ENCODE measurements around the gene TCF12. TPM values are rescaled to one million over a fixed set of nuclear protein-coding genes. Genes with fewer than 3 reads are reported as not detected.
A peak's percentile ranks its signal among the peaks of the same experiment; 100 is the strongest.

TCF12 gene
- total RNA-seq, 1 donor from 2014 or later = 207 TPM

GRCh38 chr15:56901931-56902330 lies 16.5 kb upstream of the TCF12 start:
- DNase-seq (ENCODE audit: low read depth, low spot score) = no peak
- no peak for TF ChIP-seq CTCF (conservative IDR thresholded peaks at IDR 0.05)

GRCh38 chr15:56906766-56907165 lies 11.7 kb upstream of the TCF12 start:
- Mint-ChIP-seq H3K27me3 (ENCODE audit: low read depth) (no peaks in the 10 kb centered on the region), H3K4me1 (peaks cover 5% of the 10 kb centered on the region), H3K36me3 (ENCODE audit: low read depth) (peaks cover 19% of the 10 kb centered on the region), H3K27ac (ENCODE audit: unreplicated experiment) (no peak overlapping the region), H3K9me3 (no peaks in the 10 kb centered on the region), H3K4me3 (no peak overlapping the region)
- no peak for DNase-seq (ENCODE audit: low read depth, low spot score)
- TF ChIP-seq CTCF (conservative IDR thresholded peaks at IDR 0.05) = no peak

More at GRCh38 chr15:56901931-56902330, 16.5 kb upstream of the TCF12 start:
- Mint-ChIP-seq H3K27me3 (ENCODE audit: low read depth) (no peaks in the 10 kb centered on the region), H3K4me1 (peaks cover 3% of the 10 kb centered on the region), H3K9me3 (peaks cover 3% of the 10 kb centered on the region), H3K4me3 (no peak overlapping the region), H3K27ac (ENCODE audit: unreplicated experiment) (no peak overlapping the region), H3K36me3 (ENCODE audit: low read depth) (peaks cover 17% of the 10 kb centered on the region)

- no peaks in the 10 kb centered on the region for H3K27me3 Mint-ChIP-seq (ENCODE audit: low read depth)
- no peak for TF ChIP-seq CTCF (conservative IDR thresholded peaks at IDR 0.05)
- no peak overlapping the region for H3K4me3 Mint-ChIP-seq
- H3K9me3 Mint-ChIP-seq = peaks cover 3% of the 10 kb centered on the region
- H3K36me3 Mint-ChIP-seq (ENCODE audit: low read depth) = peaks cover 18% of the 10 kb centered on the region
- H3K27ac Mint-ChIP-seq (ENCODE audit: unreplicated experiment) = no peak overlapping the region
- H3K4me1 Mint-ChIP-seq = peaks cover 9% of the 10 kb centered on the region
- no peak for DNase-seq (ENCODE audit: low read depth, low spot score)
Observed at GRCh38 chr15:56910801-56911200, 7.6 kb upstream of the TCF12 start.

GRCh38 chr15:56913241-56913640 lies 5.2 kb upstream of the TCF12 start:
- Mint-ChIP-seq H3K27ac (ENCODE audit: unreplicated experiment) (no peak overlapping the region), H3K27me3 (ENCODE audit: low read depth) (no peaks in the 10 kb centered on the region), H3K36me3 (ENCODE audit: low read depth) (peaks cover 35% of the 10 kb centered on the region), H3K9me3 (peaks cover 11% of the 10 kb centered on the region), H3K4me1 (peaks cover 18% of the 10 kb centered on the region), H3K4me3 (peak overlapping the region; percentile 52)
- TF ChIP-seq CTCF (conservative IDR thresholded peaks at IDR 0.05) = no peak
- DNase-seq (ENCODE audit: low read depth, low spot score) = no peak

- no peak overlapping the region for H3K27ac Mint-ChIP-seq (ENCODE audit: unreplicated experiment)
- DNase-seq (ENCODE audit: low read depth, low spot score) = no peak
Observed at GRCh38 chr15:56913670-56914069, 4.8 kb upstream of the TCF12 start.

More at GRCh38 chr15:56913670-56914069, 4.8 kb upstream of the TCF12 start:
- Mint-ChIP-seq H3K9me3 (peaks cover 11% of the 10 kb centered on the region), H3K36me3 (ENCODE audit: low read depth) (peaks cover 34% of the 10 kb centered on the region), H3K4me1 (peaks cover 18% of the 10 kb centered on the region), H3K27me3 (ENCODE audit: low read depth) (no peaks in the 10 kb centered on the region), H3K4me3 (peak overlapping the region; percentile 52)
- TF ChIP-seq CTCF (conservative IDR thresholded peaks at IDR 0.05) = no peak
